ENCODE data around the gene RAB11FIP5. TPM values are rescaled to one million over a fixed set of nuclear protein-coding genes. Genes with fewer than 3 reads are reported as not detected.

RAB11FIP5 gene
- total and polyA plus RNA-seq, 2 donors (not counting 3 experiments of a cell fraction or from before 2014, with no cell fraction given), result 36.6 to 47.0 TPM

DNA sequence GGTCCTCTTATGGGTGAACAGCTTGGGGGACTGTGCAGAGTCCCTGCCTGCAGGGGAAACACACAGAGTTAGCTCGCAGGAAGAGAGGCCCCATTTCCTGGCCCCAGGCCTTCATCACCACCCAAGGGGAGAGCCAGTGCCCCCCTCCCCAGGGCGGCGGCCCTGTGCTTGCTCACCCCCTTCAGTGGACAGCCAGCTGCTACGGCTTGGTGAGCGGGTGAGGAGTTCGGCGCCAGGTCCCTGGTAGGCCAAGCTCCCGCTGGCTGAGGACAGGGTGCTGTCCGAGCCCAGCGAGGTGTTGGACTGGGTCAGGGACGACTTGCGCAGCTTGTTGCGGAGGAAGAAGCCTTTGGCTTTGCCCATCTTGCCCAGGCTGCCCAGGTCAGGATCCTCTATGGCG lies 24.0 kb downstream of the RAB11FIP5 start:
- POLR2A ChIA-PET, result no interaction called here
- DNase-seq (ENCODE audit: low read depth, low spot score) (no peak), FAIRE-seq (no peak)
- H2AFZ ChIP-seq (ENCODE audit: low read depth, low read length), result no peak overlapping the region
- H3K9me1 ChIP-seq (replicated peaks; ENCODE audit: control insufficient read depth, extremely low read depth, insufficient read depth, low read length), result no peaks in the 10 kb centered on the region
- no peak overlapping the region for H3K9ac ChIP-seq (replicated peaks; ENCODE audit: extremely low read depth, insufficient read depth, low read length)
- no peaks in the 10 kb centered on the region for H3K9me3 ChIP-seq (replicated peaks; ENCODE audit: control insufficient read depth, insufficient read depth, low read length)
- CTCF ChIA-PET, result interaction anchor here (0.9 to 7.9 kb wide), 5 partner anchors 23 to 196 kb away, joined by 3 to 208 read pairs (median 7); partner anchors contain the start of gene RAB11FIP5
- intact Hi-C loops (cut with micrococcal nuclease), result no loop called here
- H3K4me2 ChIP-seq (ENCODE audit: insufficient read depth, low read length), result no peak overlapping the region
- BruUV-seq (replicated peaks), result TSS peak; percentile 51
- no peaks in the 10 kb centered on the region for H3K27me3 ChIP-seq (ENCODE audit: control insufficient read depth in 2 of 2, insufficient read depth in 2 of 2, low read length in 2 of 2)
- peaks cover 66% of the 10 kb centered on the region for H3K79me2 ChIP-seq (ENCODE audit: control insufficient read depth, insufficient read depth, low read length)
- dilution Hi-C loops (cut with MboI; ENCODE audit: extremely low pct_ligation_motif_present, low sequenced_read_pairs), result no loop called here
- H3K36me3 ChIP-seq (ENCODE audit: control insufficient read depth in 2 of 2, extremely low read depth in 1 of 2, insufficient read depth in 2 of 2, low read length in 2 of 2), result peaks cover 3 to 27% of the 10 kb centered on the region in 2 experiments
- no peak overlapping the region for H3K4me3 ChIP-seq (replicated peaks in 1 of 3; ENCODE audit: insufficient read depth in 1 of 3, low read depth in 1 of 3, low read length in 3 of 3)
- TF ChIP-seq EZH2 (IDR thresholded peaks at IDR 0.05; ENCODE audit: borderline replicate concordance, low read depth, low read length, severe bottlenecking), result no peak
- no peak for TF ChIP-seq FOS (IDR thresholded peaks at IDR 0.05; ENCODE audit: borderline replicate concordance, insufficient read depth, low read length)
- TF ChIP-seq POLR2A (IDR thresholded peaks at IDR 0.05; ENCODE audit: low read depth, low read length), result no peak
- TF ChIP-seq, protein P1, sequence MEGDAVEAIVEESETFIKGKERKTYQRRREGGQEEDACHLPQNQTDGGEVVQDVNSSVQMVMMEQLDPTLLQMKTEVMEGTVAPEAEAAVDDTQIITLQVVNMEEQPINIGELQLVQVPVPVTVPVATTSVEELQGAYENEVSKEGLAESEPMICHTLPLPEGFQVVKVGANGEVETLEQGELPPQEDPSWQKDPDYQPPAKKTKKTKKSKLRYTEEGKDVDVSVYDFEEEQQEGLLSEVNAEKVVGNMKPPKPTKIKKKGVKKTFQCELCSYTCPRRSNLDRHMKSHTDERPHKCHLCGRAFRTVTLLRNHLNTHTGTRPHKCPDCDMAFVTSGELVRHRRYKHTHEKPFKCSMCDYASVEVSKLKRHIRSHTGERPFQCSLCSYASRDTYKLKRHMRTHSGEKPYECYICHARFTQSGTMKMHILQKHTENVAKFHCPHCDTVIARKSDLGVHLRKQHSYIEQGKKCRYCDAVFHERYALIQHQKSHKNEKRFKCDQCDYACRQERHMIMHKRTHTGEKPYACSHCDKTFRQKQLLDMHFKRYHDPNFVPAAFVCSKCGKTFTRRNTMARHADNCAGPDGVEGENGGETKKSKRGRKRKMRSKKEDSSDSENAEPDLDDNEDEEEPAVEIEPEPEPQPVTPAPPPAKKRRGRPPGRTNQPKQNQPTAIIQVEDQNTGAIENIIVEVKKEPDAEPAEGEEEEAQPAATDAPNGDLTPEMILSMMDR (IDR thresholded peaks at IDR 0.05; ENCODE audit: extremely low read depth in 1 of 2, insufficient read depth in 1 of 2, low read depth in 1 of 2, low read length in 2 of 2), result no peak
- no peak for TF ChIP-seq JUN (IDR thresholded peaks at IDR 0.05; ENCODE audit: borderline replicate concordance, insufficient read depth, insufficient read length, low read depth)
- TF ChIP-seq MYC (IDR thresholded peaks at IDR 0.05; ENCODE audit: low read depth, low read length), result no peak
- no peak for TF ChIP-seq GATA2 (IDR thresholded peaks at IDR 0.05; ENCODE audit: insufficient read depth, insufficient read length, low read depth, low read length)
- TF ChIP-seq, protein P2, sequence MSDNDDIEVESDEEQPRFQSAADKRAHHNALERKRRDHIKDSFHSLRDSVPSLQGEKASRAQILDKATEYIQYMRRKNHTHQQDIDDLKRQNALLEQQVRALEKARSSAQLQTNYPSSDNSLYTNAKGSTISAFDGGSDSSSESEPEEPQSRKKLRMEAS (IDR thresholded peaks at IDR 0.05; ENCODE audit: insufficient read depth, insufficient read length), result no peak
- no peak for TF ChIP-seq POLR2AphosphoS5 (IDR thresholded peaks at IDR 0.05; ENCODE audit: insufficient read depth, low read depth, low read length)
- H3K27ac ChIP-seq (ENCODE audit: insufficient read depth, low read depth, low read length), result peak overlapping the region; percentile 70
- H4K20me1 ChIP-seq (replicated peaks; ENCODE audit: control insufficient read depth, extremely low read depth, insufficient read depth, low read length), result no peaks in the 10 kb centered on the region
- H3K4me1 ChIP-seq (ENCODE audit: control insufficient read depth, extremely low read depth, insufficient read depth, low read length), result peaks cover 40% of the 10 kb centered on the region
